ENCODE data around the gene HSPB3.

GRCh38 chr5:54411176-54411575 is 44.3 kb upstream of the HSPB3 start:
- TF ChIP-seq TEAD4 (IDR thresholded peaks at IDR 0.05) (no peak), EP300 (IDR thresholded peaks at IDR 0.05; ENCODE audit: borderline replicate concordance) (no peak), CREB1 (IDR thresholded peaks at IDR 0.05; ENCODE audit: low read depth) (no peak), MAX (IDR thresholded peaks at IDR 0.05) (no peak), TAF1 (IDR thresholded peaks at IDR 0.05; ENCODE audit: low read depth) (no peak)

Data from Ishikawa (cell line).